Stimulated activated CD8-positive, alpha-beta memory T cell treated with anti-CD3 and anti-CD28 coated beads, Interleukin-2, amount 100 ng/mL, for 1 hour (primary cell): ENCODE data around the gene PTPRF.

ENCODE experiments used
- DNase-seq, 2 donors: peaks; one replicate each; pipeline ENCODE4 v3.0.0-alpha.2; 2020; ENCODE audit warnings: low read depth in 2 of 2

The PTPRF gene

DNA sequence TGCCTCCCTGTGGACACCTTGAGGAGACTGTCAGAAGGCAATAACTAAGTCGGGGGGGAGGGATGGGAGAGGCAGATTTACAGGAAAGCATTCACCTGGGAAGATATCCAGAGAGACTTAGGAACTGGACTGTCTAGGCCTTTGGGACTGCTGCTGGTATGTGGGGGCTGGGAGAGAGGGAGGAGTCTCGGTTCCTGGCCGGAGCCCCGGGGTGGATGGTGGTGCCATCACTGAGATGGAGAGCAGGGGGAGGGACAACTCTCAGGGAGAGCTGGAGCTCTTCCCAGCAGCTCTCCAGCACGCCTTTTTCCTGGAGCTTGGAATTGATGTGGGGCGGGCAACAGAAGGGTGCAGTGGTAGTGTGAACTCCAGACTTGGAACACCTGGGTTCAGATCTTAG lies 22.1 kb downstream of the PTPRF start:
- no peak for DNase-seq

DNA sequence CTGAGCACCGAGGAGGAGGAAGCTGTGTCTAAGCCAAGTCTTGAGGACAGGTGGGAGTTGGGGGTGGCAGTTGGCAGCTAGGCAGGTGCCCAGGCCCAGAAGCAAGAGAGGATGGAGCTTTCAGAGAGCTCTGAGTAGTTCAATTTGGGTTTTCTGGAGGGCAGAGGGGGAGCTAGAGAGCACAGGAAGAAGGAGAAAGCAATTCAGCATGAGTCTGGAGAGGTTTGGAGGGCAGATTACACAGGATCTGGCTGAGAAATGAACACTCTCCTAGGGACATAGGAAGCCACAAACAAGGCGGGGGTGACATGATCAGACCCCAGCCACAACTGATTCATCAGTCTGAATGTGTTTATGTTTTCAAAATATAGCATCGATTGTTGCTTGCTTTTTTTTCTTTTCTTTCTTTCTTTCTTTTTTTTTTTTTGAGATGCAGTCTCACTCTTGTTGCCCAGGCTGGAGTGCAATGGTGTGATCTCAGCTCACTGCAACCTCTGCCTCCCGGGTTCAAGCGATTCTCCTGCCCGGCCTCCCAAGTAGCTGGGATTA lies 23.8 kb downstream of the PTPRF start:
- DNase-seq, result peak in 1 of 2 donors; percentile 3

DNA sequence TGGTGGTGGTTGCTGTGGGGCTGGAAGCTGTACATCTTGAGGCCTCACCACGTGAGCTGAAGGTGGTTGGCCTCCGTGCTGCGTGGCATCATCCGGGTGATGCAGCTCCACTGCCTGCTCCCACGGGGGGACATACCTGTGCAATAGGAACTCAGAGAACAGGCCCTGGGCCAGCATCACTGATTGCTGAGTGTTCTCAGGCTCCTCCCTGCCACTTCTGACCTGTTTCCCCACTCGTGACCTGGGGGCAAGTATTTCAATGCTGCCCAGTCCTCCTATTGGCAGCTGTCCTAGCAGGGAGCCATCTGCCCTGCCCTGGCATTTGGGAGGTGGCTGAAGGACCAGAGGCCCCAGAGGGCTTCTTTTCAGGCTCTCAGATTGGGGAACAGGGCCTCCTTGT lies 26.1 kb downstream of the PTPRF start:
- no peak for DNase-seq

DNA sequence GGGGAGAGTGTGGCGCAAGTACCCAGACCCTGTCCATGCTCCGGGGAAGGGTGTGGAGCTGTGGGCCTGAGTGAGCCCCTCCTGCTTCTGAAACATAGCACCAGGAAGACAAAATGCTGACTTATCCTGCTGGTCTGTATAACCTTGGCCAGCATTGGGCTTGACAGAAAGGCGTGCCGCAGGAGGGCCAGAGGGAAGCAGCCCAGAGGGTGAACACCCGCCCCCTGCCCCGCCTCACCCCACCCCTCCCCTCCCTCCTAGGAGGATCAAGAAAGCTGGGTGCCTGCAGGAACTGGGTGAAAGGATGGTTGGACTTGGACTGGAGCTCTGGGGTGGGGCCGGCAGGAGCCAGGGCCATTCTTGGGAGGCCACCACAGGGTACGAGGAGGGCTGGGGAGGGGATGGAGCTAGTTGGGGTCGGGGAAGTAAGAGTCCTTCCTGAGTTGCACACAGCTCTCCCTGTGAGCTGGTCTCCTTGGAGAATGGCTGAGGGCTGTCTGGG lies 27.1 kb downstream of the PTPRF start:
- DNase-seq, result no peak

DNA sequence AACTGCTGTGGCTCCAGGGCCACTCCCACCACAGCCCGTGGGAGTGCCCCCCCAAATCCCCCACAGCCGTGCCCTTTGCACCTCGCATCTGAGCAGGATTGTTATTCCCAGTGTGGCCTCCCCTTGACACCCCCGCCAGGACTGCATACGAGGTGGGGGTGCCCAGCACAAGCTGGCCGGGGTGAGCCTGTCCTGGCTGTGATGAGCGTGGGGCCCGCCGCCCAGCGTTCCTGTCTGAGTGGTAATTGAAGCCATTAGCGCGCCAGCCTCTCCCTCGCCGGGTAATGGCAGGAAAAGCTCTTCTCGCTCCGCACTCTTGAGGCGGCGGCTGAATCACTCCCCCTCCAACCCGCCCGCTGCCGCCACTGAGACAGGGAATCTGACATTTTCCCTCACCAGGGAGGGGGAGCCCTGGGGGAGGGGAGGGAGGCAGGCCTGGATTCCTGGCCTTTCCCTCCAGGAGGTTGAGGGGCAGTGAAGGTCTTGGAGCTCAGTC lies 27.7 kb downstream of the PTPRF start:
- DNase-seq, result no peak

DNA sequence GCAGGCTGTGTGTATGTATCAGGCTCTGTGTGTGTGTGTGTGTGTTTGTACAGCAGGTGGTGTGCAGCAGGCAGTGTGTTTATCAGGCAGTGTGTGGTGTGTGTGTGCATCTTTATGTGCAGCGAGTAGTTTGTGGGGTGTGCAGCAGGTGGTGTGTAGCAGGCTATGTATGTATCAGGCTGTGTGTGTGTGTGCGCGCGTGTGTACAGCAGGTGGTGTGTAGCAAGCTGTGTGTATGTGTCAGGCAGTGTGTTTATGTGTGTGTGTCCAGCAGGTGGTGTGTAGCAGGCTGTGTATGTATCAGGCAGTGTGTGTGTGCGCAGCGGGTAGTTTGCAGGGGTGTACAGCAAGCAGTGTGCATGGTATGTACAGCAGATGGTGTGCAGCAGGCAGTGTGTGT lies 29.0 kb downstream of the PTPRF start:
- DNase-seq, result no peak

DNA sequence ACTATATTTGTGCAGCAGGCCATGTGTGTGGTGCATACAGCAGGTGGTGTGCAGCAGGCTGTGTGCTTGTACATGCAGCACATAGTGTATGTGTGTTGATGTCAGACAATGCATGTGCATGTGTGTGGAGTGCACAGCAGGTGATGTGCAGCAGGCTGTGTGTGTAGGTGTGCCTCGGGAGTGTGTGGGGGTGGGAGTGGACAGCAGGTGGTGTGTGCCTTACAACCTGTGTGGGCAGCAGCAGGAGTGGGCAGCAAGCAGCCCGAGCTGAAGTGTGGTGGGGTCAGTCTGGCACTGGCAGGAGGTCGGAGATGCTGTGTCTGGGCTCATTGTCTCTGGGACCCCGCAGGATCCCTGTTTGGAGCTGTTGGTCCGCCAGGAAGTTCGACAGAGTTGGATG lies 29.6 kb downstream of the PTPRF start:
- DNase-seq, result no peak

DNA sequence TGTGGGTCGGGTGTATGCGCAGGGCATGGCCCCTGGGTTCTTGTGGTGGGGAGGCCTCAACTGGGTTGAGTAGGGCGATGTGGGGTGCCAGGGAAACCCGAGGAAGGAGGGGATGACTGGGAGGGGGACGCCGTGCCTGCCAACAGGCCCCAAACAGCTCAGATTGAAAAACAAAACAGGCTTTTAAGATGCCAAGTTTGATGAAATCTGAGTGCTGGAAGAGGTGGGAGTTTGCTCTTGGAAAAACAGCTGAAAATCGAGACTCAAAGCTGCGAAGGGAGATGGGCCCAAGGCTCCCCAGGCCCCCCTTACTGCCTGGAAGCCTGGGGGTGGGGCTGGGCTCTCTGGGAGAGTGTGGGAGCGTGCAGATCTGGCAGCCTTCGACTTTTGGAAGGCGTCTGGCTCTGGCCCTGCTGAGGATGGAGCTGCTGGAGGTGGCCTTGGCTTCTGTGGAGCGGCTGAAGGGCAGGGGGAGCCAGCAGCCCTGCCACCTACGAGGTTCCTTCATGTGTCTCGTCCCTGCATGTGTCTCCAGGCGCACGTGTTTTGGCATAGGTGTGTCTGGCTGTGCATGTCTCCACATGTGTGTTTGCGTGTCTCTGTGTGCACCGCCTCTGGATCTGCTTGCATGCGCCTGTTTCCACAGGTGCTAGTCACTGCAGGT lies 33.3 kb downstream of the PTPRF start:
- DNase-seq, result no peak

DNA sequence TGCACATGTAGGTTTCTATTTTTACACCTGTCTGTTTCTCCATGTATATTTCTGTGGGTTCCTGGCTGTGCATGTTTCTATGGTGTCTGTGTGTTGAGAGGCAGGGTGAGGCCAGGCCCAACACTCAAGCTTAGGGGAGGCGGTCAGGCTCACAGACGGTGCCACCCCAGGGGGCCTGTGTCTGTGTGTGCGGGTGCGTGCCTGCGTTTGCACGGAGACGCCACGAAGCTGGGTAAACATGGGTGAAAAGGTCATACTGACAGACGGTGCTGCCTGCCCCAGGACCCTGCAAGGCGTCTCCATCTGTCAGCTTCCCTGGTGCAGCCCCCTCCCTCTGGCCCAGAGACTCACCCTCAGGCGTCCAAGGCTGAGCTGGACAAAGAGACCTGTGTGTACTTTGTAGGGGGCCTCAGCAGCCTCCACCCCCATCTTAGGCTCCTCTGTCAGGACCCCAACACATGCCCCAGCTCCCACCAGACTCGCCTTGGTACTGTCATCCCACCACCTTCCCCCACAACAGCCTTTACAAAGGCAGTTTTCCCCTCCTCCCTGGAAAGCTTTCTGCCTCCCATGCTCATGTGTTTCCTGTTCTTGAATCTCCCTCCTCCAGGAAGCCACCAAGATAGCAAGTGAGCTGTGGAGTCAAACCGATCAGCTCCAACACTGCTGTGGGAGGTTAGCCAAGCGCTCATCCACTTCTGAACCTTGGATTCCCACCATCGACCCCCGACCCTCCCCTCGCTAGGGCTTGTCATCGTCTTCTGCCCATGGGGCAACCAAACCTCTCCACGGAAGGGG lies 34.1 kb downstream of the PTPRF start:
- no peak for DNase-seq

DNA sequence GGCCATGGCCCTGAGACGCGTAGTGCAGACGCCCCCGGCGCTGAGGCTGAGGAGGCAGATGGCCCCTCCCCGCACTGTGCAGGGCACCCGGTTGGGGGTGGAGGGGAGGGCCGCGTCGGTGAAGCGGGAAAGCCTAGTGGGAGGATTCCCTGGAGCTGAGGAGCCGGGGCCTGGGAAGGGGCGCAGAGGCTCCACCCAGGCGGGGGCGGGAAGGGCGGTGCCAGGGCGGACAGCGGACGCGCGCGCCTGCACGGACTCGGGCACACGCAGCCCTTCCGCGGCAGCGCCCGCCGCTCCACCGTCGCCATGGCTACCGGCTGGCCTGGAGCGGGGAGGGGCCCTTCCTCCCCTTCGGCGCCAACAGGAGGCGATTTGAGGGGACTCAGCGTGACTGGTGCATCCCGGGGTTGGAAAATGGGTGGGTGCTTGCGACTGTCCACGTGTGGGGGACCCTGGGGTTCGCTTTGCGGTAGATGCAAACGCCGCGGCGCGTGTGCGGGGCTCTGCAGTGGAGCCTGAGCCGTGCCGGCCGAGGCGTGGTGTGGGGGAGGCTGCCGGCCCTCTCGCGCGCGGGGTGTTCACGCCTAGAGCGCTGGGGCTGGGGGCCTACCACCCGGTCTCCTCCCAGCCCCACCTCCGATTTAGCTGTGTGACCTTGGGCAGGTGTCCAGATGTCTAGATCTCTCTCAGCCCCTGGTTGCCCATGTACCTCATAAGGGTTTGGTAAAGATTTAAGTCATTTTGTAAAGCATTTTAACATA lies 35.1 kb downstream of the PTPRF start:
- no peak for DNase-seq

DNA sequence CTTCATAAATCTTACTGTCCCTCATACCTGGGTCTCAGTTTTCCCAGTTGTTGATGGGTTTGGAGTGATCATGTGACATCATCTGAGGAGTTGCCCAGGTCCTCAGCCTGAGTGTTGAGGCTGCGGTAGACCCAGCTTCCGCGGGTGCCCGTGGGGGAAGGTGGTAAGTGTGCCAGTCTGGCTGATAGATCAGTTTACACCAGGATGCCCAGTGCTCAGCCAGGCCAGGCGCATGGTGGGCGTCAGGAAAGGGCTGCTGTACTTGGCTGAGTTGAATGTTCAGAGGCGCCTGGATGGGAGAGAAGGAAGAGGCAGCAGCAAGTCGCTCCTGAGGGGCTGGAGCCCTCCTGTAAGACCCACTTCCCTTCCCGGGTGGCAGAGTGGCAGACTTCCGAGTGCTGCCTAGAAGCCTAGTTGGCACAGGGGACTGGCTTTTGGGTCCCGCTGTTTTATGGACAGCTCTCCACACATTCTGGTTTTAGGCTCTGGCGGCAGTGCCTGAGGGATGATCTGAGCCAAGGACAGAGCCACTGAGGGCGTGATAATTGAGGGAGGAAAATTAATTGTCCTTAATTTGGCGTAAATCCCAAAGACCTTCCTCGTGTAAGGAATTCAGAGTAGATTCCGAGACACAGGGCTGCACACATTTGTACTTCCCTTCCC lies 35.8 kb downstream of the PTPRF start:
- no peak for DNase-seq

DNA sequence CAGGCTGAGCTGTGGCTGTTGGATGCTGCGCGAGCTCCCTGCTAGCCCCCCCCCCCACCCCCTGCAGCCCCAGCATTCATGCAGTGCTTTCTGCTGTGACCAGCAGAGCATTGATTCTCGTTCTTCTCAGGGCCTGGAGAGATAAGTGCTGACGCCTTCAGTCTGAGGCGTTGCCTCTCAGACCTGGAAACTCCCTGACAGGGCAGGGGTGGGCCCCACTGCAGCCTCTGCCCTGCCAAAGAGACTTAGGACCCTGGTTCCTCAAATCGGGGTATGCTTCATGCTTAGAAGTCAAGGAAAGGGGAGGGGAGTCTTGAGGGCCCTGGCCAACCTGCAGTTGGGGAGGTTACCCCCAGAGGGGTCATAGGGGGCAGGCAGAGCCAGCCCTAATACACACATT lies 38.5 kb downstream of the PTPRF start:
- no peak for DNase-seq

DNA sequence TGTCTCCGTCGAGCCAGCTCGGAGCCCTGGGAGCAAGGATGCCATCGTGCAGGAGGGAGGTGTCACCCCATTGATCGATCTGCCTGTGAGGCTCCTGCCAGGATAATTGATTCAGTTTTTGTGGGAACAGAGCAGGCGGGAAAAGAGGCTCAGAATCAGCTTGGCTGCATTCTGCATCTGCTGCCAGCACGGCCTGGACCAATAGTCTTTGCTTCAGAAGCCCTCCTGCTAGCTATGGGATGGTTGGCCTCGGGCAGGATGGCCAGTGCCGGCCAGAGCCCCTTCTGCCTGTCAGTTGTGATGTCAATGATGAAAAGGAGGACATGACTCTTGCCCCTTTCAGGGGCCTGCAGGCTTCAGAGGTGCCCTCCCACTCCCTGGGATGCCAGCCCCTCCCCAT lies 39.6 kb downstream of the PTPRF start:
- no peak for DNase-seq

DNA sequence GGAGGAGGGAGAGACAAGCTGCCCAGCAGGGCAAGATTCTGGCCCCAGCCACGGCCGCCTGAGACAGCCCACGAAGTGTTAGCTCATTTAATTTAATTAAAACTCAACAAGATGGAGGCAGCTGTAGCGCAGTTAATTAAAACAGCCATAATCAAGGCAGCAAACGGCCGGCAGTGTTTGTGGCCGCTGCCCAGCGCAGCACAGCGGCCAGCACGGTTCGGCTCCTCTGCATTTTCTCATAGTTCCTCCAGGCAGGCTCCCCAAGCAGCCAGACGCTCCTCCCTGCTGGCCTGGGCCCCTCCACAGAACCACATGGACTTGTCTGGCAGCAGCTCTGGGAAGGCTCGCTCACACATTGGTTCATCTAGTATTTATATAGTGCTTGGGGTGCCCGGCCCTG lies 40.0 kb downstream of the PTPRF start:
- no peak for DNase-seq

DNA sequence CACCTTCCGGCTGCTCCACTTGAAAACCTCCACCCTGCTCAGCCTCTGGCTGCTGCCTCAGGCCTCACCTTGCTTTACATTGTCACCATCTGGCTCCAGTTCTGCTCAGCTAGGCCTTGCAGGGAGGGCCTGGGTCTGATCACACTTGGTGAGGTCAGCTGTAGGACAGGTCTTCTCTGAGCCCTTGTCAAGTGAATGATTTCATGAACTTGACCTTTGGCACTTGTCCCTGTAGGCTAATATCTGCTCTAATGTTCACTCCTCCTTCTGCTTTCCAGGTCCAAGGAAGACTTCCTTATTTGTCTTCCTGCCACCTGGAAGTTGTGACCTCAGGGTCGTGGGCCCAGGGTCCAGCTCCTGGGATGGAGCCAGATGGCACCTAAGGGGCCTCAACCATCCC lies 41.4 kb downstream of the PTPRF start:
- no peak for DNase-seq

DNA sequence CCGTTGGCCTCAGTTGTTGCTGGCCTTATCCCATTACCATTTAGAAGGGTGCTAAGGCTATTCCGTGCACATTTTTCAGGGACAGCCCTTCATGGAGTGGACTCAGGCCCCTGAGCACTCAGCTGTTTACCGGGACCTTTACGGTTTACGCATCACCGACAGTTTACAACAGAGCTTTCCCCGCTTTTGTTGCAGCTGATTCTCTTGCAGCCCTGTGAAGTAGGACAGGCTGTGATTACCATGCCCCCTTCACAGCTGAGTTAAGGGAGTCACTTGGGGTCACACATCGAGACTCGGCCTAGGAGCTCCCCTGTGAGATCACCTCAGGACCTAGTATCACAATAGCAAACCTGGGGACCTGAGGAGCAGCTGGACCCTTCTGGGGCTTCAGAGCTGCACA lies 41.9 kb downstream of the PTPRF start:
- no peak for DNase-seq

DNA sequence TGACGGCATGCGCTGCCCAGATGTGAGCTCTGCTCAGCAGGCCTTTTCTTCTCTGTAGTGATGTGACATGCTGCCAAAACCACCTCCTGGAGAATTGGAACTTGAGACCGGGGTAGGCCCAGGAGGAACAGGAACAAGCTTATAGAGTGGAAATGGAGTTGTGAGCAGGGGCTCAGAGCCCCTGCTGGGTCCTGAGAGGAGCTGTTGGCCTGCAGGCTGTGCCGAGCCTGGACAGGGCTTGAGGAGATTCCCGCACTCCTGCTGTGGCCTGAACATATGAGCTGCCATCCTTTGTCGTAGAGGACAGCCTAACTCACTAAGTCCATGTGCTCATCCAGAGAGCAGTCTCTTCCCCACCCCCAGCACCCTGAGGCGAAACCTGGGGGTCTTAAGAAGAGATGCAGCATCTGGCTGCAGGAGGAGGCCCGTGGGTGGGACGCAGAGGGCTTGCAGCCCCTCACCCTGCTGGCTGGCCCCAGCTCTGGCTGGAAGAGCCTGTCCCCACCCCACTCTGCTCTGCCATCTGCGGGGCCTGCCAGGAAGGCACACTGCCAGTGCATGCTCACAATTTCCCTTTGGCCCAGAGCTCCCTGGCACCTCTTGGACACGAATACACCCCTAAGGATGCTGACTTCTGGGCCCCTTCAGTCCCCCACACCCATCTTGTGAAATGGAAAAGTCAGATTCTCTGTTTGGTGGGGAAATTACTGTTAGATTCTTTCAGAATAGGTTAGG lies 42.5 kb downstream of the PTPRF start:
- no peak for DNase-seq

DNA sequence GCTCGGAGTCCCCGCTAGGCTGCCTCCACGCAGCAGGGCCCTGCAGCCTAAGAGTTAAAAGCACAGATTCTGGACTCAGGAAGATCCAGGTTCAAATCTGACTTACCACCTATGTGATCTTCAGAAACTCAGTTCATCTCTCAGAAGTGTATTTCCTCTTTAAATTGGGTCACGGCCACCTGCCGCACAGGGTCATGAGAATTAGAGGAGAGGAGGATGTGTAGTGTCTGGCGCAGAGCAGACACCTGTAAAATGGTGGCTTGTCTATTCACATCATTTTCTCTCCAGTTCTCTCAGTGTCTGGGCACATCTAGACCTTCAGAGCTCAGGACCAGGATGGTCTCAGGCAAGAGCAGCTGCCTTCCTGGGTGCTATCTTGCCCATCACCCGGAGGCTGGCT lies 45.8 kb downstream of the PTPRF start:
- no peak for DNase-seq

DNA sequence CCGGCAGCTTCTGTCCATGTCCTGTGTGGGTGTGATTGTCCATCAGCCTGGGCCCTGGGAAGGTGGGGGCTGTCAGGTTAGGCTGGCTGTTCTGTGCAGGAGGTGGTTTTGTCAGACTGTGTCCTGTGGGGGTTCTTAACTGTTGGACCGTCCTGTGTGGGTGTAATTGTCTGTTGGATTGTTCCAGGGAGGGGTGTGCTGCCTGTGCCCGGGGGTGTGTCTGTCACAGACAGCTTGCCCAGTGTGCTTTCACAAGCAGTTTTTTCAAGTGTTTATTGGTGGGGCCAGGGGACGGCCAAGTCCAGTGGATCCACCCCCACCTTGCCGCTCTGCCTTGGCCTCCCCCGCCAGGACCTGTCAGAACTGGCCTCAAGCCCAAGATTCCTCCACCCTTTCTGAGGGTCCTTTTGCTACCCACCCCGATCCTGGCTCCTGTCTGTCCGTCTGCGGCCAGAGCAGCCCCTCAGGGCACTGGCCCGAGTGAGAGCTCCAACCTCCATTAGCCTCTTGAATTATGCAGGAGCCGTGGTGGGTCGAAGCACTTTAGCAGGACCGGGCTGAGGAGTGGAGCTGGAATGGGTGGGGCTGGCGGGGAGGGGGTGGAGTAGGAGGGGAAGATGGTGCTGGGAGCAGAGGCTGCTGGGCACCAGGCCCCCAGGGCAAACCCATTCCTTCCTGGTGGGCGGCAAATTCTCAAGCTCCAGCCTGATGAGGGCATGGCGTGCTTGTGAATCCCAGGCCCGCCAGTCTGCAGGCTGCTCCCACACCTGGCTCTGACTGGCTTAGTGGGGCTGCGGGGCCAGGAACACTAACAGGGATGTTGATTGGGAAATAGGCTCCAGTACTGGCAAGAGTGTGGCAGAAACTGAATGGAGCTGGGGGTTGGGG lies 47.2 kb downstream of the PTPRF start:
- DNase-seq, result no peak

DNA sequence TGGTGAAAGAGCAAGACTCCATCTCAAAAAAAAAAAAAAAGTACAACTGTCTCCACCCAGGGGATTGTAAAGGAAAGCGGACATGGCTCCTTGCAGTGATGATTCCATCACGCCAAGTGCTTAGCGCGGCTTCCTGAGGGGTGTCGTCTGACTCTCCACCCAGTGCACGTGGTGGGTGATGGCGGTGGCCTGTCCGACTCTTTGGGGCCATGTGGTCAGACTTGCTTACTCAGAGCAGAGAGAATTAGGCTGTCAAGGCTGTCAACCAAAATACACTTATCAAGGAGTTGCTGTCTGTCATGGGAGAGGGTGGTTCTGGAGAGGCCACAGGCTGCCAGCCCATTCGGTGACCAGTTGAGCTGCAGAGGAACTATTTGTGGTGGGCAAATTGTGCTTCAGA lies 49.4 kb downstream of the PTPRF start:
- no peak for DNase-seq
